AG04449 (cell line): ENCODE data around the gene UPB1.

Experiments
- CTCF ChIA-PET: fragments of 350-600 bp; formaldehyde crosslinking; extraction: SDS; loops from one replicate; lab custom pipeline; 2021; ENCODE audit warnings: antibody characterized with exemption; lab: Yijun Ruan, JAX
- POLR2A ChIA-PET: fragments of 400-600, 350-600 bp; formaldehyde crosslinking; extraction: SDS; loops from one replicate; lab custom pipeline; 2020; ENCODE audit warnings: antibody characterized with exemption, inconsistent platforms; lab: Yijun Ruan, JAX
- DNase-seq: peaks from one replicate; pipeline ENCODE4 v3.0.0-alpha.2; 2010; ENCODE audit warnings: low read depth, low spot score
- H3K4me3 ChIP-seq: 2 replicates; pipeline ENCODE4 v1.5.1; 2011; ENCODE audit warnings: low read depth, mild to moderate bottlenecking, control low read depth, low read length
- CTCF ChIP-seq: IDR thresholded peaks from one replicate; pipeline ENCODE4 v1.5.1; 2011; ENCODE audit warnings: mild to moderate bottlenecking, moderate library complexity, low read length, control low read depth, inconsistent platforms; ENCODE audit not compliant: insufficient read depth; ENCODE audit errors: missing control alignments

Gene UPB1

GRCh38 chr22:24473284-24473683 lies 21.8 kb upstream of the UPB1 start:
- ChIA-PET CTCF (interaction anchor here (0.9 kb wide), 1 partner anchor 49 kb away, joined by 3 read pairs; no protein-coding TSS in a partner anchor), POLR2A (no interaction called here)
- DNase-seq, result no peak
- no peak overlapping the region for H3K4me3 ChIP-seq
- TF ChIP-seq CTCF, result no peak

GRCh38 chr22:24474221-24474620 lies 20.9 kb upstream of the UPB1 start:
- no peak for TF ChIP-seq CTCF
- no peak overlapping the region for H3K4me3 ChIP-seq
- DNase-seq, result peak; percentile 78
- ChIA-PET CTCF (interaction anchor here (1.0 to 1.5 kb wide), 8 partner anchors 8 to 56 kb away, joined by 3 to 4 read pairs (median 3); no protein-coding TSS in a partner anchor), POLR2A (interaction anchor here (1.1 to 1.9 kb wide), 2 partner anchors 10 to 12 kb away, joined by 3 to 8 read pairs; no protein-coding TSS in a partner anchor)

- ChIA-PET POLR2A (interaction anchor here (1.1 to 1.9 kb wide), 2 partner anchors 9 to 11 kb away, joined by 3 to 8 read pairs; no protein-coding TSS in a partner anchor), CTCF (interaction anchor here (1.0 to 1.5 kb wide), 8 partner anchors 8 to 55 kb away, joined by 3 to 4 read pairs (median 3); no protein-coding TSS in a partner anchor)
- H3K4me3 ChIP-seq, result no peak overlapping the region
- no peak for TF ChIP-seq CTCF
- no peak for DNase-seq
Measured at GRCh38 chr22:24474649-24475255, 20.4 kb upstream of the UPB1 start.

GRCh38 chr22:24481641-24482040 lies 13.5 kb upstream of the UPB1 start:
- H3K4me3 ChIP-seq, result no peak overlapping the region
- ChIA-PET CTCF (interaction anchor here (0.7 to 0.9 kb wide), 2 partner anchors 15 to 893 kb away, joined by 3 read pairs; no protein-coding TSS in a partner anchor), POLR2A (no interaction called here)
- TF ChIP-seq CTCF, result no peak
- no peak for DNase-seq

- DNase-seq, result no peak
- TF ChIP-seq CTCF, result no peak
- no peak overlapping the region for H3K4me3 ChIP-seq
- POLR2A ChIA-PET, result no interaction called here
- CTCF ChIA-PET, result interaction anchor here (0.9 to 1.7 kb wide), 7 partner anchors 9 to 59 kb away, joined by 3 to 6 read pairs (median 3); no protein-coding TSS in a partner anchor
Measured at GRCh38 chr22:24482575-24482974, 12.6 kb upstream of the UPB1 start.

- DNase-seq, result no peak
- no peak for TF ChIP-seq CTCF
- ChIA-PET POLR2A (no interaction called here), CTCF (interaction anchor here (0.6 to 1.7 kb wide), 9 partner anchors 8 to 151 kb away, joined by 3 to 6 read pairs (median 4); no protein-coding TSS in a partner anchor)
- no peak overlapping the region for H3K4me3 ChIP-seq
Measured at GRCh38 chr22:24482998-24483397, 12.1 kb upstream of the UPB1 start.
